ENCODE measurements around the gene GXYLT1. TPM values are rescaled to one million over a fixed set of nuclear protein-coding genes. Genes with fewer than 3 reads are reported as not detected.

GXYLT1 gene
- total RNA-seq, 6 experiments from 2014 or later: 11.2 to 14.1 (median 13.2) TPM

GRCh38 chr12:42102720-42103119 lies 42.0 kb downstream of the GXYLT1 start:
- TF ChIP-seq CTCF (IDR thresholded peaks at IDR 0.05): no peak

GRCh38 chr12:42099433-42099832 lies 45.2 kb downstream of the GXYLT1 start:
- Mint-ChIP-seq H3K27ac (no peak overlapping the region), H3K4me1 (ENCODE audit: low read depth) (peaks cover 19% of the 10 kb centered on the region), H3K36me3 (ENCODE audit: low read depth) (no peaks in the 10 kb centered on the region), H3K4me3 (no peak overlapping the region), H3K9me3 (no peaks in the 10 kb centered on the region), H3K27me3 (ENCODE audit: insufficient read depth) (no peaks in the 10 kb centered on the region)
- DNase-seq: no peak
- no peak for TF ChIP-seq CTCF (IDR thresholded peaks at IDR 0.05)

More at GRCh38 chr12:42102720-42103119, 42.0 kb downstream of the GXYLT1 start:
- Mint-ChIP-seq H3K9me3 (no peaks in the 10 kb centered on the region), H3K4me1 (ENCODE audit: low read depth) (peaks cover 15% of the 10 kb centered on the region), H3K27ac (no peak overlapping the region), H3K4me3 (no peak overlapping the region), H3K27me3 (ENCODE audit: insufficient read depth) (no peaks in the 10 kb centered on the region), H3K36me3 (ENCODE audit: low read depth) (no peaks in the 10 kb centered on the region)
- no peak for DNase-seq

- TF ChIP-seq CTCF (IDR thresholded peaks at IDR 0.05): no peak
- 0 out of 2 replicates have a peak overlapping the region, but pooled peaks have one; percentile 12 for H3K4me3 Mint-ChIP-seq
- H3K36me3 Mint-ChIP-seq (ENCODE audit: low read depth): no peaks in the 10 kb centered on the region
- H3K27me3 Mint-ChIP-seq (ENCODE audit: insufficient read depth): no peaks in the 10 kb centered on the region
- H3K9me3 Mint-ChIP-seq: no peaks in the 10 kb centered on the region
- peaks cover 28% of the 10 kb centered on the region for H3K4me1 Mint-ChIP-seq (ENCODE audit: low read depth)
- DNase-seq: no peak
- no peak overlapping the region for H3K27ac Mint-ChIP-seq
These were observed 46.7 kb downstream of the GXYLT1 start for GRCh38 chr12:42097971-42098370.

GRCh38 chr12:42094277-42094676 lies 50.4 kb downstream of the GXYLT1 start:
- H3K4me1 Mint-ChIP-seq (ENCODE audit: low read depth): peaks cover 60% of the 10 kb centered on the region

GRCh38 chr12:42091769-42092168 lies 52.9 kb downstream of the GXYLT1 start:
- no peaks in the 10 kb centered on the region for H3K9me3 Mint-ChIP-seq
- H3K27ac Mint-ChIP-seq: peak overlapping the region; percentile 50
- no peak for TF ChIP-seq CTCF (IDR thresholded peaks at IDR 0.05)
- no peak overlapping the region for H3K4me3 Mint-ChIP-seq
- peaks cover 50% of the 10 kb centered on the region for H3K4me1 Mint-ChIP-seq (ENCODE audit: low read depth)
- DNase-seq: no peak
- peaks cover 6% of the 10 kb centered on the region for H3K36me3 Mint-ChIP-seq (ENCODE audit: low read depth)
- no peaks in the 10 kb centered on the region; the same call in 1 of the 2 replicates for H3K27me3 Mint-ChIP-seq (ENCODE audit: insufficient read depth)

More at GRCh38 chr12:42094277-42094676, 50.4 kb downstream of the GXYLT1 start:
- Mint-ChIP-seq H3K4me3 (peak overlapping the region; percentile 55; the same call in 1 of the 2 replicates), H3K27me3 (ENCODE audit: insufficient read depth) (no peaks in the 10 kb centered on the region; the same call in 1 of the 2 replicates), H3K27ac (peak overlapping the region; percentile 82), H3K9me3 (no peaks in the 10 kb centered on the region), H3K36me3 (ENCODE audit: low read depth) (peaks cover 6% of the 10 kb centered on the region)
- no peak for TF ChIP-seq CTCF (IDR thresholded peaks at IDR 0.05)
- DNase-seq: peak; percentile 39
